GM12878 (cell line): Measurements from ENCODE around the gene PEF1. TPM values are rescaled to one million over a fixed set of nuclear protein-coding genes. Genes with fewer than 3 reads are reported as not detected.

ENCODE experiments used
- ATAC-seq: fragments of 200-7000 bp; cut with Tn5 transposase; 3 replicates; pipeline ENCODE4 v1.9.1; 2020; ENCODE audit warnings: mild to moderate bottlenecking, moderate library complexity
- BruUV-seq: library from RNA; stranded (reverse); fragments of 400-500 nt; replicated peaks from 2 replicates; lab custom pipeline; 2021; lab: Mats Ljungman, UMichigan
- CTCF ChIA-PET: fragments of 300-600 bp; sonication (Branson Sonifier 250); formaldehyde crosslinking; extraction: SDS; loops from one replicate; lab custom pipeline; 2021; ENCODE audit warnings: inconsistent platforms; lab: Yijun Ruan, JAX
- POLR2A ChIA-PET: fragments of 350-600 bp; formaldehyde crosslinking; extraction: SDS; loops from one replicate; lab custom pipeline; 2021; ENCODE audit warnings: inconsistent platforms; lab: Charles Lee
- RAD21 ChIA-PET: fragments of 300-600 bp; sonication (Branson Sonifier 250); formaldehyde crosslinking; loops from one replicate; lab custom pipeline; 2023; ENCODE audit warnings: antibody characterized with exemption; ENCODE audit not compliant: unreplicated experiment; lab: Charles Lee
- SMC1A ChIA-PET: fragments of 300-600 bp; sonication (Branson Sonifier 250); formaldehyde crosslinking; loops from one replicate; lab custom pipeline; 2023; ENCODE audit not compliant: unreplicated experiment, uncharacterized antibody; lab: Charles Lee
- DNase-seq: peaks from one replicate; pipeline ENCODE4 v3.0.0-alpha.2; 2011; ENCODE audit warnings: low read depth, low spot score
- FAIRE-seq: peaks from 3 replicates; lab custom pipeline; 2011; peaks lifted over from hg19 to GRCh38; lab: Jason Lieb, UNC
- H2AFZ ChIP-seq: 2 replicates; pipeline ENCODE4 v1.6.0; 2011; ENCODE audit warnings: low read depth, low read length, control low read depth; ENCODE audit not compliant: control insufficient read depth
- H3K27ac ChIP-seq: 2 replicates; pipeline ENCODE4 v1.5.1; 2011; ENCODE audit warnings: control low read depth; ENCODE audit not compliant: control insufficient read depth, insufficient read depth
- H3K27me3 ChIP-seq, 2 experiments: replicated peaks in 1 of 2; 2 replicates each; pipeline versions ENCODE4 v1.6.0 to v1.6.1; 2011; ENCODE audit warnings: low read length in 1 of 2; ENCODE audit not compliant: control insufficient read depth in 2 of 2, insufficient read depth in 2 of 2
- H3K36me3 ChIP-seq, 2 experiments: 2 replicates each; pipeline ENCODE4 v1.5.1; 2011; ENCODE audit warnings: low read length in 1 of 2; ENCODE audit not compliant: control insufficient read depth in 2 of 2, insufficient read depth in 2 of 2
- H3K4me1 ChIP-seq: 2 replicates; pipeline ENCODE4 v1.6.1; 2011; ENCODE audit warnings: mild to moderate bottlenecking, low read length, moderate library complexity, mixed read lengths; ENCODE audit not compliant: control insufficient read depth, insufficient read depth
- H3K4me2 ChIP-seq: 2 replicates; pipeline ENCODE4 v1.6.0; 2011; ENCODE audit warnings: control low read depth; ENCODE audit not compliant: control insufficient read depth, insufficient read depth
- H3K4me3 ChIP-seq: fragments of 200-600 bp; sonication (generic); 2 replicates; pipeline ENCODE4 v1.5.1; 2016
- H3K79me2 ChIP-seq: 2 replicates; pipeline ENCODE4 v1.6.0; 2011; ENCODE audit warnings: low read length; ENCODE audit not compliant: control insufficient read depth, insufficient read depth
- H3K9ac ChIP-seq: 2 replicates; pipeline ENCODE4 v1.8.0; 2011; ENCODE audit warnings: low read length, control low read depth, mixed read lengths; ENCODE audit not compliant: control insufficient read depth, insufficient read depth
- H3K9me3 ChIP-seq: replicated peaks from 3 replicates; pipeline ENCODE4 v1.5.1; 2011; ENCODE audit warnings: mild to moderate bottlenecking, low read length; ENCODE audit not compliant: control insufficient read depth, insufficient read depth
- H4K20me1 ChIP-seq: 2 replicates; pipeline ENCODE4 v1.6.0; 2011; ENCODE audit not compliant: control insufficient read depth, insufficient read depth
- CREB1 ChIP-seq: IDR thresholded peaks from 2 replicates; pipeline ENCODE4 v1.6.1; 2012; ENCODE audit warnings: low read depth, mild to moderate bottlenecking, inconsistent platforms
- E2F8 ChIP-seq: fragments of 450-650 bp; IDR thresholded peaks from 2 replicates; pipeline ENCODE4 v1.6.1; 2018; ENCODE audit warnings: mild to moderate bottlenecking, low read depth, moderate library complexity; ENCODE audit not compliant: partially characterized antibody
- EGR1 ChIP-seq, 2 experiments: IDR thresholded peaks; 1 replicate in 1 of 2; 2 replicates in 1 of 2; pipeline ENCODE4 v1.6.1; 2011 to 2012; ENCODE audit warnings: low read depth in 2 of 2, low read length in 2 of 2, borderline replicate concordance in 1 of 2, mild to moderate bottlenecking in 1 of 2, moderate library complexity in 1 of 2
- NRF1 ChIP-seq: conservative IDR thresholded peaks from 2 replicates; pipeline ENCODE4 v1.6.1; 2011; ENCODE audit warnings: mild to moderate bottlenecking, low read depth, low read length, improper control_type of control experiment
- SP1 ChIP-seq: IDR thresholded peaks from one replicate; pipeline ENCODE4 v1.6.1; 2011; ENCODE audit warnings: low read depth, low read length
- SUPT20H ChIP-seq: IDR thresholded peaks from 2 replicates; pipeline ENCODE4 v1.6.1; 2011; ENCODE audit warnings: low read depth, mild to moderate bottlenecking, low read length, moderate library complexity, borderline replicate concordance; ENCODE audit not compliant: control insufficient read depth
- TAF1 ChIP-seq: IDR thresholded peaks from 2 replicates; pipeline ENCODE4 v1.6.1; 2011; ENCODE audit warnings: mild to moderate bottlenecking, low read depth, low read length, borderline replicate concordance
- WGBS: methylation state at CpG from one replicate; pipeline ENCODE4 v1.1.6; 2016; ENCODE audit warnings: low lambda C conversion rate; ENCODE audit not compliant: insufficient replicate concordance, insufficient coverage; ENCODE audit errors: missing lambda C conversion rate; 5-methylcytosine and 5-hydroxymethylcytosine counted together
- in situ Hi-C: fragments of 300-500 bp; cut with MboI; formaldehyde crosslinking; loops from 9 replicates; pipeline ENCODE4 v1.14.3; 2018; ENCODE audit warnings: mixed read lengths
- intact Hi-C: fragments of 100-400 bp; cut with micrococcal nuclease; formaldehyde crosslinking; loops from one replicate; pipeline ENCODE4 v1.14.2; 2022; ENCODE audit not compliant: unreplicated experiment
- polyA plus RNA-seq, 11 experiments: library from polyadenylated mRNA; depleted of rRNA in 4 of 11; unstranded in 6 of 11; stranded (reverse) in 5 of 11; fragments of >200 nt; fragmentation: Nextera tagmentation in 4 of 11; fragmentation: Illumina TruSeq in 1 of 11; extraction: Ambion mirVana in 4 of 11; extraction: Trizol in 1 of 11; gene quantifications; 1 replicate in 1 of 11; 2 replicates in 10 of 11; pipeline versions ENCODE4 v1.2.1 to v1.2.3, GENCODE V29; 2011 to 2016; ENCODE audit warnings: inconsistent platforms in 2 of 11, missing spikeins in 2 of 11, low read depth in 1 of 11
- total RNA-seq, 4 experiments: library from RNA; depleted of rRNA in 3 of 4; stranded (reverse); fragments of >200 nt in 3 of 4; fragmentation: Illumina TruSeq in 1 of 4; extraction: Trizol in 1 of 4; gene quantifications; 2 replicates each; pipeline versions ENCODE4 v1.2.1 to v1.2.3, GENCODE V29; 2013 to 2021
- TF ChIP-seq, protein P1 (sequence below): fragments of 450-650 bp; formaldehyde crosslinking; IDR thresholded peaks from 2 replicates; pipeline ENCODE4 v1.4.0; 2022; ENCODE audit warnings: mild to moderate bottlenecking, moderate library complexity

The PEF1 gene
- total and polyA plus RNA-seq, 10 of the 15 experiments (the other 5 are each of a cell fraction or from before 2014, with no cell fraction given) = 27.1 to 107 (median 79.0) TPM

GRCh38 chr1:31602081-31602480 lies 42.6 kb downstream of the PEF1 start (continued):
- TF ChIP-seq E2F8 (no peak), SUPT20H (no peak)

DNA sequence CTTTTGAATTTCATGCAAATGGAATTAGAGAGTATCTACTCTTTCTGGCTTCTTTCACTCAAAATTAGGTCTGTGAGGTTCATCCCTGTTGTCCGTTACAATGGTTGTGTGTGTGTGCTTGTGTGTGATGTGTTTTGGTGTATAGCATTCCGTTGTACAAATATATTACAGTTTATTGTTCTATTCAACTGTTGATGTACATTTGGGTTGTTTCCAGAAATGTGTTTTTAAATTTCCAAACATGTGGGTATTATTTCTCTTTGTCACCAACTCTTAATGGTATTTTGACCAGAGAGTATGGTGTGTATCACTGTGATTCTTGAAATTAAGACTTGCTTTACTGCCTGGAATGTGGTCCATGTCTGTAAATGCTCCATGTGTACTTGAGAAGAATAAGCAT lies 44.0 kb downstream of the PEF1 start:
- Histone ChIP-seq H3K27me3 (no peaks in the 10 kb centered on the region), H3K36me3 (no peaks in the 10 kb centered on the region)
- POLR2A ChIA-PET = no interaction called here
- TF ChIP-seq CREB1 (no peak), NRF1 (no peak), TAF1 (no peak), EGR1 (IDR thresholded peaks at IDR 0.05; ENCODE audit: borderline replicate concordance in 1 of 2, low read depth in 2 of 2, low read length in 2 of 2) (no peak), SP1 (no peak)
- TF ChIP-seq, protein P1, sequence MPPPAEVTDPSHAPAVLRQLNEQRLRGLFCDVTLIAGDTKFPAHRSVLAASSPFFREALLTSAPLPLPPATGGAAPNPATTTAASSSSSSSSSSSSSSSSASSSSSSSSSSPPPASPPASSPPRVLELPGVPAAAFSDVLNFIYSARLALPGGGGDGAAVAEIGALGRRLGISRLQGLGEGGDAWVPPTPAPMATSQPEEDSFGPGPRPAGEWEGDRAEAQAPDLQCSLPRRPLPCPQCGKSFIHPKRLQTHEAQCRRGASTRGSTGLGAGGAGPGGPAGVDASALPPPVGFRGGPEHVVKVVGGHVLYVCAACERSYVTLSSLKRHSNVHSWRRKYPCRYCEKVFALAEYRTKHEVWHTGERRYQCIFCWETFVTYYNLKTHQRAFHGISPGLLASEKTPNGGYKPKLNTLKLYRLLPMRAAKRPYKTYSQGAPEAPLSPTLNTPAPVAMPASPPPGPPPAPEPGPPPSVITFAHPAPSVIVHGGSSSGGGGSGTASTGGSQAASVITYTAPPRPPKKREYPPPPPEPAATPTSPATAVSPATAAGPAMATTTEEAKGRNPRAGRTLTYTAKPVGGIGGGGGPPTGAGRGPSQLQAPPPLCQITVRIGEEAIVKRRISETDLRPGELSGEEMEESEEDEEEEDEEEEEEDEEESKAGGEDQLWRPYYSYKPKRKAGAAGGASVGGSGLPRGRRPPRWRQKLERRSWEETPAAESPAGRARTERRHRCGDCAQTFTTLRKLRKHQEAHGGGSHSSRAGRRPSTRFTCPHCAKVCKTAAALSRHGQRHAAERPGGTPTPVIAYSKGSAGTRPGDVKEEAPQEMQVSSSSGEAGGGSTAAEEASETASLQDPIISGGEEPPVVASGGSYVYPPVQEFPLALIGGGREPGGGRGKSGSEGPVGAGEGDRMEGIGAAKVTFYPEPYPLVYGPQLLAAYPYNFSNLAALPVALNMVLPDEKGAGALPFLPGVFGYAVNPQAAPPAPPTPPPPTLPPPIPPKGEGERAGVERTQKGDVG (CRISPR knock-in tag) = no peak
- TF ChIP-seq, all 136 proteins: peak for 0
- H3K9ac ChIP-seq = no peak overlapping the region
- ChIA-PET SMC1A (interaction anchor here (0.7 kb wide), 2 partner anchors 18 to 52 kb away, joined by 3 read pairs; no protein-coding TSS in a partner anchor), CTCF (interaction anchor here (1.0 kb wide), 2 partner anchors 9 to 189 kb away, joined by 3 to 4 read pairs; no protein-coding TSS in a partner anchor), RAD21 (no interaction called here)
- in situ Hi-C loops = no loop called here
- 95% methylated on average over 2 of the region's 2 CpGs for WGBS
- no peak overlapping the region for H3K4me3 ChIP-seq
- no peak overlapping the region for H3K27ac ChIP-seq
- FAIRE-seq (no peak), ATAC-seq (no peak), DNase-seq (no peak)
- peaks cover 5% of the 10 kb centered on the region for H3K4me1 ChIP-seq
- intact Hi-C loops = no loop called here
- H3K79me2 ChIP-seq = no peaks in the 10 kb centered on the region
- H3K4me2 ChIP-seq = no peak overlapping the region
- H3K9me3 ChIP-seq = peaks cover 3% of the 10 kb centered on the region; the same call in 1 of the 3 replicates
- no peaks in the 10 kb centered on the region for H4K20me1 ChIP-seq
- H2AFZ ChIP-seq = no peak overlapping the region
- BruUV-seq = no TSS peak
